Measurements from ENCODE around the gene PRAC1. TPM values are rescaled to one million over a fixed set of nuclear protein-coding genes. Genes with fewer than 3 reads are reported as not detected.

PRAC1 gene
- not detected for total RNA-seq

DNA sequence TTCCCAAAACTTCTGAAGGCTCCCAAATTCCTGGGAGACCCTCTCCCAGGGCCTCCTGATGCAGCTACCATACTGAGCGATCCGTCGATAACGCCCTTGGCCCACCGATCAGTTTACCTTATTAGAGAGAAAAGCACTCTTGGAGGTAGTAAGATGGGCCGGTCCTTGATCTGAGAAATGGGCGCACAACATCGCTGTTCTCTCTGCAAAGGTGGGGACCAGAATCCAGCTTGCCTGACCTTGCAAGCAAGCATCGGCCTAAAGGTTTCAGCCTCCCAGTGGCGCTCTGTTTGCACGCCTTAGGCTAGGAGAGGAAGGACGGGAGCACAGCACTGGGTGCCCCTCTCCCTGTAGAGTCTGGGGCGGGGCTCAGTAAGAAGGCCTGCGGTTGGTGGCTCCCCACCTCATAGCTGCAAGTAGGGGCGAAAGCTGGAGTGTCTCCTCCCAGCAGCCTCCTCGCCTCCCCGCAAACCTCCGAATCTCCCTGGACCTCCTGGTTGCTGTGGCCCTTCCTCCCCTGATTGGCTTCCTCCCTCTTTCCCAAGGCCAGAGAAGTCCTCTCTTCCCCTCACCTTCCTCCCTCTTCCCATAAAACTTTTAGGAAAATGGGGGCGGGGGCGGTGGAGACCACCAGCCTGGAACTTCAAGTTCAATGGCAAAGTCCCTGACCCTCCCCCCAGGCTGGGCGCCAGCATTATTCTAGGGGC, at the start of gene PRAC1:
Gene PRAC1, minus strand, starts transcription at position 318 of the 707 bp plus-strand sequence. Its CDS starts 126 bp downstream, at position 192.
- Mint-ChIP-seq H3K27ac (no peak within 1 kb of the TSS), H3K4me1 (ENCODE audit: low read depth in 2 of 2) (peaks cover 20 to 38% of the 10 kb centered on the region in 2 donors), H3K9me3 (no peaks in the 10 kb centered on the region), H3K27me3 (peaks cover 53 to 70% of the 10 kb centered on the region in 2 donors), H3K36me3 (no peaks in the 10 kb centered on the region), H3K4me3 (peak within 1 kb of the TSS; percentile 83)
- DNase-seq (ENCODE audit: low spot score) (no peak), ATAC-seq (no peak)

DNA sequence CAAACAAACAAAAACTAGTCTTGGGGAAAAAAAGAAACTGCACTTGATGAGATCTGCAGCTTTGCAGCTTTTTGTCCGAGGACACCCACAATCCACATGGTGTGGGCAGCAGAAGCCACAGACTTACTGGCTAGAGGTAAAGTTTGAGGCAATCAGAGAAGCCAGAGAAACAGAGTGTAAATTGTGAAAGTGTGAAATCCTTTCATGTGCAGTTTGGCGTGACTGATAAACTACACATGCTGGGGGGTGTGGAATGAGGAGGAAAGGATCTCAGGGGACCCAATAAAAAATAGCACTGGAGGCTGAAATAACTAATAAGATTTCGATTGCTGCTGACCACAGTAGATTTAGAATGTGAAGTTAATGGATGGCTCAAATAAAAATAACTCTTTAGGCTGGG, 48.6 kb upstream of the PRAC1 start:
- Mint-ChIP-seq H3K27ac (no peak overlapping the region), H3K27me3 (peaks cover 23% of the 10 kb centered on the region in 2 donors), H3K36me3 (no peaks in the 10 kb centered on the region), H3K4me3 (no peak overlapping the region), H3K4me1 (ENCODE audit: low read depth in 2 of 2) (peaks cover 0 to 4% of the 10 kb centered on the region in 2 donors), H3K9me3 (no peaks in the 10 kb centered on the region)
- DNase-seq (ENCODE audit: low spot score) (no peak), ATAC-seq (no peak)

DNA sequence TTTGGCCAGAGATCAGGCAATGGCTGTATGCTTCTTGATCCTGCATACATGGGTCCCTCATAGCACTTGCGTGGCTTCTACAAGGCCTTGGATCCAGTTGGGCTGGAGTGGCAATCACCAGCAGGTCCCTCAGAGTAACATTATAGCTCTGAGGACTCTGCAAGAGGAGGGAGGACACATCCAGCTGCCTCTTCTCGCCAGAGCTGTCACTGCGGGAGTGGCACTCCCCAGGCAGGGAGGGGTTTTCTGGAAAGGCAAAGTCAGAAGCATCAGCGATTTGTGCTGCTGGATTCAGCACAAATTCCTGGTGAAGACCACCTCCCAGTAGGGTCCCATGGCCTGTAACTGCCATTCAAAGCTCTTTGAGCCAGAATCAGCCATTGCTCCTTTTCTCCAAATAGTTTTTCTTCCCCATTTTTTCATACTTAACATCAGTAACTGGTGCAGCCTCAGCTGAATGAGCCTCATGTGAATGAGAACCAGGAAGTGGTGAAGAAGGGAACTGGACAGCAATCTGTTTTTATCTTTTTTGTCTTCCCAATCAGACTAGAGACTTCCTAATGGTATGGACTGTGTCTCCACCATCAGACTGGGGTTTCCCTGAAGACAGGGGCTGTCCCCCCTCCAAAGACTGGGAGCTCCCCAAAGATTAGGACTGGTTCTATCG, 46.8 kb upstream of the PRAC1 start:
- no peak for DNase-seq (ENCODE audit: low spot score)
- Mint-ChIP-seq H3K27ac (no peak overlapping the region), H3K27me3 (peaks cover 18 to 30% of the 10 kb centered on the region in 2 donors), H3K9me3 (no peaks in the 10 kb centered on the region), H3K4me3 (no peak overlapping the region), H3K36me3 (no peaks in the 10 kb centered on the region), H3K4me1 (ENCODE audit: low read depth in 2 of 2) (peaks cover 0 to 4% of the 10 kb centered on the region in 2 donors)
- ATAC-seq = no peak

DNA sequence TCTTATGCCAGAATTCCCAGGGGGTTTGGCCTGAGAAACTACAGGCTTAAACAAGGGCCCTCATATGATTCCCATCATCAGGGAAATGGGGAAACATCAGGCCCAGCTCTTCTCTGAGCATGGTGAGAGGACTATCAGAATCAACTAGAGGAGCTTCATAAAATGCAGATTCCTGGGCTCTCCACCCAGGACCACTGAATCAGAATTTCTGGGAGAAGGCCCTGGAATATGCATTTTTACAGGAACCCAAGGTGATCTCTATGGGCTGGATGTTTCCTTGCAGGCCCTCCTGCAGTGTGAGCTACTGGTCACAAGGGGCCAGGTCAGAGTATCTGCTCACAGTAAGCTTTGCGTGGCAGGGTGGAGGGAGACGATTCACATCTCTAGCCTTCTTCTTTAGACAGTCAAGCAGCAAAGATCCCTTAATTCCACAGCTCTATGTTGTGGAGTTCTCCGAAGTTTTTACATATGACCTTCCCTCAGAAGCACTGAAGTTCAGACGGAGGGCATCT, 45.0 kb upstream of the PRAC1 start:
- Mint-ChIP-seq H3K4me3 (no peak overlapping the region), H3K4me1 (ENCODE audit: low read depth in 2 of 2) (peaks cover 0 to 4% of the 10 kb centered on the region in 2 donors), H3K27ac (no peak overlapping the region), H3K27me3 (peaks cover 26 to 40% of the 10 kb centered on the region in 2 donors), H3K36me3 (no peaks in the 10 kb centered on the region), H3K9me3 (no peaks in the 10 kb centered on the region)
- ATAC-seq (no peak), DNase-seq (ENCODE audit: low spot score) (no peak)

DNA sequence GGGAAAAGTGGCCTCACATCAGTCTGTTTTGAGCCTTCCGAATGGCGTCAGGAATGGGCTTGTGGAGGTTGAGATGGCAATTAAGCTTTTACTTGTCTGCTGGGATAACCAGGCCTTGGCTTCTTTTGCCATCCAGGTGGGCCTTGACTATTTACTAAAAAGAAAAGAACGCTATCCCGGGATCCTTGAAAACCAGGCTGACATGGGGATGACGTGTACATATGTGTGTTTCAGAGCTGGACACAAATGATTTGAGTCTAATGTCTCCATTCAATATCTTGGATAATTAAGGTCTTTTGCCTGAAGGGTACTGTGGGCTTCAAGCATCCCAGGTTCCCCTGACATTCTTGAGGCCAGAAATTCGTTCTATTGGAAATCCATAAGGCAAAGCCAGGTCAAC, 38.8 kb upstream of the PRAC1 start:
- Mint-ChIP-seq H3K27ac (no peak overlapping the region), H3K9me3 (no peaks in the 10 kb centered on the region), H3K4me3 (no peak overlapping the region), H3K4me1 (ENCODE audit: low read depth in 2 of 2) (no peaks in the 10 kb centered on the region), H3K36me3 (no peaks in the 10 kb centered on the region), H3K27me3 (peaks cover 46 to 63% of the 10 kb centered on the region in 2 donors)
- no peak for ATAC-seq
- DNase-seq (ENCODE audit: low spot score) = no peak

DNA sequence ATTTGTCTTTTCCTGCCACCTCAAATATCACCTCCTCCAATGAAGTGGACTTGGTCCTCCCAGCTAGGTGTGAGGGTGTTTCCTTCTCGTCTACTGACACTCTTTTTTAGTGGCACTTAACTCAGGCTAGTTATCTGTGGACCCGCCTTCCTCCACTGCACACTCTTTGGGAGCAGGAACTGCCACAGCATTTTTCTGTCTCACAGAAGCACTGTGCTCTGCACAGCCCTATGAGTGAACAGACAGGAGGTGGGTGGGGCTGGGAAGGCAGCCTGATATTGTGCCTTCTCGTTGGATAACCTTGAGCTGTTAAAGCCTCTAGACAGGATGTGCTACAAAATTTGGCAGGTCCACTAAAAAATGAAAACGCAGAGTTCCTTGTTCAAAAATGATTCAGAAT, 38.1 kb upstream of the PRAC1 start:
- H3K27ac Mint-ChIP-seq = no peak overlapping the region
- no peaks in the 10 kb centered on the region for H3K36me3 Mint-ChIP-seq
- DNase-seq (ENCODE audit: low spot score) (no peak), ATAC-seq (no peak)
- peaks cover 52 to 67% of the 10 kb centered on the region in 2 donors for H3K27me3 Mint-ChIP-seq
- H3K9me3 Mint-ChIP-seq = no peaks in the 10 kb centered on the region
- H3K4me3 Mint-ChIP-seq = no peak overlapping the region
- H3K4me1 Mint-ChIP-seq (ENCODE audit: low read depth in 2 of 2) = no peaks in the 10 kb centered on the region

DNA sequence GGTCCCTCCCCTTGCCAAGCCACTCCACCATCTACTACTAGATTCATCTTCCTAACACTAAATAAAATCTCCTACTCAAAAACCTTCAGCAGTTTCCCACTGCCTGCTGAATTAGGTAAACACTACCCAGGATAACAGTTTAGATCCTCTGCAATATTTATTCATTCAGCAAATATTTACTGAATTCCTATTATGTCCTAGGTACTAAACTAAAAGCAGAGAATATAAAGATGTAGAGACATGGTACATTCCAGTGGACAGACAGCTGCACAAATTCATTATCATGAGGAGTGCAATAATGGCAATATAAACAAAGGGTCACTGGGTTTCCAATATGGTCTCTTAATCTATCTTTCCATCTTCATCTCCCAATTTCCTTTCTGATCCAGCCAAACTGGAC, 37.0 kb upstream of the PRAC1 start:
- H3K27ac Mint-ChIP-seq = no peak overlapping the region
- no peaks in the 10 kb centered on the region for H3K36me3 Mint-ChIP-seq
- peaks cover 0 to 2% of the 10 kb centered on the region in 2 donors for H3K4me1 Mint-ChIP-seq (ENCODE audit: low read depth in 2 of 2)
- H3K27me3 Mint-ChIP-seq = peaks cover 54 to 66% of the 10 kb centered on the region in 2 donors
- H3K9me3 Mint-ChIP-seq = no peaks in the 10 kb centered on the region
- ATAC-seq = no peak
- no peak for DNase-seq (ENCODE audit: low spot score)
- no peak overlapping the region for H3K4me3 Mint-ChIP-seq

DNA sequence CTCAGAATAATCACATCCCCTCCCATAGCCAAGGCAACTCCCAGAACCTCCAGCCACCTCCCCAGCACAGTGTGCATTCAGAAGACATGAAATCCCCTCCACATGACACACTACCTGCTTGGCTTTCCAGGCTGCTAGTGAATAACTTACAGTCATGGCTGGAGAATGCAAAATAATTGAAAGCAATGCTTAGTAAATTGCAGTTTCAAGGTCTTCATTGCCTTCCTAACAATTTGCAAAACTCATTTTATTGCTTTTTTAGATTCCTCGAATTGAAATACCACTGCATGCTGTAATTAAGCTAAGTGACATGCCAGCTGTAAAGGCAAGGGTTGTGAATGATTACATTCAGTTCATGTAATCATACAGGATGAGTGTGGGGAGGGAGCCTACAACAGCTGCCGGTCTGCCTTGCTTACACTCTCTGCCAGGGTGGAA, 35.2 kb upstream of the PRAC1 start:
- Mint-ChIP-seq H3K27ac (no peak overlapping the region), H3K36me3 (no peaks in the 10 kb centered on the region), H3K4me3 (no peak overlapping the region), H3K4me1 (ENCODE audit: low read depth in 2 of 2) (peaks cover 0 to 2% of the 10 kb centered on the region in 2 donors), H3K9me3 (no peaks in the 10 kb centered on the region), H3K27me3 (peaks cover 58 to 66% of the 10 kb centered on the region in 2 donors)
- ATAC-seq = no peak
- no peak for DNase-seq (ENCODE audit: low spot score)

DNA sequence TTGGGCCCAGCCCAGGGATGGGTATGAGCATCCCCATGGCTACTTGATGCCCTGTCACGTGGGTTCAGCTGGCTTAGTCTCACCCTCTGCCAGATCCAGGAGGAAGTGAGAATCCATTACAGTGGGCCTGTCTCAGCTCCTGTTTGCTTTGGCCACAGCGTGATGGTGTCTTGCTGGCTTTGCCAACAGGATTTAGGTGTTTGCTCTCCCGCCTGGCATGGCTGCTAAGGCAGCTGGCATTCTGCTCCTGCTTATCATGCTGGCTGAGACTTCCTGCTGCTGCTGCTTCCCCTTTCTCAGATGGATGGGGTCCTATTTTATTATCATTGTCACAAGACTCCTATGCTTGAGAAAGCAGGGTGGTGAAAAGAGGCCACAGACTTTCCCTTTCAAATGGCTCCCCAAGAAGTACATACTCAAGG, 34.5 kb upstream of the PRAC1 start:
- no peak for DNase-seq (ENCODE audit: low spot score)
- Mint-ChIP-seq H3K4me3 (no peak overlapping the region), H3K9me3 (no peaks in the 10 kb centered on the region), H3K36me3 (no peaks in the 10 kb centered on the region), H3K27me3 (peaks cover 57 to 66% of the 10 kb centered on the region in 2 donors), H3K27ac (no peak overlapping the region), H3K4me1 (ENCODE audit: low read depth in 2 of 2) (peaks cover 0 to 2% of the 10 kb centered on the region in 2 donors)
- no peak for ATAC-seq

DNA sequence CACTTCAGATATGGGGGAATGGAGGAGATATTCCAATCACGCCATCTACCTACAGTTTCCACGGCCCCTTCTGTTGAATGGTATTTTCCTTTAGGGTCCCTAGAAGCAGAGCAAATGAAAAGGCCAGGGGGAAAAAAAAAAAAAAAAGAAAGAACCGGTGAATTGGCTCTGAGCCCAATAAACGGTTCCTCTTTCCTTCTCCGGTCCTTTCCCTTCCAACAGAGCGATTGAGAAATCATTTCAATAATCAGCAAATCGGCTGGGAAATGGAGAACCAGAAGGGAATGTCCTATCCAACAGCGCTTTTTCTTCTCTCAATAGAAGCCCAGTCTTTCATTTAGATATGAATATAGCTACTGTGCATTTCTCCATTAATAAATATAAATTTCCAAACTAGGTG, 33.0 kb upstream of the PRAC1 start:
- no peaks in the 10 kb centered on the region for H3K36me3 Mint-ChIP-seq
- ATAC-seq (no peak), DNase-seq (ENCODE audit: low spot score) (no peak)
- no peak overlapping the region for H3K4me3 Mint-ChIP-seq
- peaks cover 0 to 2% of the 10 kb centered on the region in 2 donors for H3K4me1 Mint-ChIP-seq (ENCODE audit: low read depth in 2 of 2)
- H3K27me3 Mint-ChIP-seq = peaks cover 58 to 68% of the 10 kb centered on the region in 2 donors
- H3K27ac Mint-ChIP-seq = no peak overlapping the region
- no peaks in the 10 kb centered on the region for H3K9me3 Mint-ChIP-seq

DNA sequence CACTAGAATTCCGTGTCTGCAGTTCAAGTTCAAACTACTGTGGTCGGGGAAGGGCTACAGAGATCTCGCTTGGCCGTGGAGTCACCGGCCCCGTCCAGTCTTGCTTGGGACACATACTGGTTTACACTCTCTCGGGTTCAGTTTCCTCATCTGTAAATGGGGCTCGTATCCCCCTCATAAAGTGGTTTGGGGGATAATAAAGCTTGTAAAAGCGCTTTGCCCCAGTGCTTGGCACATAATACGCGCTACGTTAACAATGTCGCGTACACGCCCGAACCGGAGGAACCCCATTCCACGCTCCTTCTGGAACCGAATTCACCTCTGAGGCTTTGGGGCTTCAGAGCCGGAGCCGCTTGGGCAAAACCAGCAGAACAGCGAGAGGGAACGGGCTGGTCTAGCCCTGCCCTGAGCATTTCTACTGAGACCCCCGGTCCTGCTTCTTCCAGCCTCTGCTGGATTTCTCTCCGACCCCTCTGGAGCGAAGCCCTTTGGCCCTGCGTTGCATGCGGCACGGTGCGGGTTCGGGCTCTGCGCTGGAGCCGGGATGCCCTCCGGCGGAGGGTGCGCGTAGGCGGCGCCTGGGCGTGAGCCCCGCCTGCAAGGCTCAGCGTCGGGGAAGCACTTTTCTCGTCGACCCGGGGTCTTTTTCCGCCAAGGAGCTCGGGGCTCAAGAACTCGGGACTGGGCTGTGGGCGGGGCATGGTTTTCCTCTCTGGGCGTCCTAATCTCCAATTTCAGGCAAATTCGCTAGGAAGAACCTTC, 32.4 kb upstream of the PRAC1 start:
- DNase-seq (ENCODE audit: low spot score) = no peak
- H3K4me1 Mint-ChIP-seq (ENCODE audit: low read depth in 2 of 2) = peaks cover 0 to 2% of the 10 kb centered on the region in 2 donors
- no peak for ATAC-seq
- no peak overlapping the region for H3K4me3 Mint-ChIP-seq
- H3K27ac Mint-ChIP-seq = no peak overlapping the region
- no peaks in the 10 kb centered on the region for H3K9me3 Mint-ChIP-seq
- H3K27me3 Mint-ChIP-seq = peaks cover 57 to 67% of the 10 kb centered on the region in 2 donors
- H3K36me3 Mint-ChIP-seq = no peaks in the 10 kb centered on the region

DNA sequence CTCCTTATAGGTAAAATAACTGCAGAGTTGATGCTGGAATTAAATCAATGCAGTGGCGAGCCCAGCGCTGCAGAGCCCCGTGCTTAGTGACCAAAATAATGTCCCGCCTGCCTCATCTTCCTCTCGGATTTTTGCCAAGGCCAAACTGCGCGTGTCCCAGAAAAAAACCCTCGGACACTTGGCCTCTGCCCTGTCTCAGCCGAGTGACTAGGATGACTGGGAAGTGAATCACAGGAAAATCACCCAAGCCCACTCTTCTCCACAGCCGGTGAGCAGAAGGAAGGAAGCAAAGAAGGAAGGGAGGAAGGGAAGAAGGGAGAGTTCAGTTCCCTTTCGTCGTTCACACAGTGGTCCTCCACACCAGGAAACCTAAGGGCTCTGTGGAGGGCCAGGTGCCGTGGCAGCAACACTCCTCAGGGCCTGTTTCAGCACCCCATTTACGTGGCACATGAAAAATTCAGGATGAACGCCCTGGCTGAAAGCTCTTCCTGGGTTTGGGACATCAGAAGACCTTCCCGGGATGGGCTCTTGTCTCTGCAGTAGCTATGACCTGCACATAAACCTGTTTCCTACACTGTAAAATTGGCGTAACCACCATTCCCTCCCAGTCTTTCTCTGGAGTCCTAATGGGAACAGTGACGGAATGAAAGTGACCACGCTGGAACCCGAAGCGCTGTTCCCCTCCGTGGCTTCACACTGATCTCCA, 31.6 kb upstream of the PRAC1 start:
- Mint-ChIP-seq H3K4me3 (no peak overlapping the region), H3K9me3 (no peaks in the 10 kb centered on the region), H3K27me3 (peaks cover 55 to 68% of the 10 kb centered on the region in 2 donors), H3K36me3 (no peaks in the 10 kb centered on the region), H3K4me1 (ENCODE audit: low read depth in 2 of 2) (peaks cover 0 to 7% of the 10 kb centered on the region in 2 donors), H3K27ac (no peak overlapping the region)
- DNase-seq (ENCODE audit: low spot score) (no peak), ATAC-seq (no peak)

Measured in natural killer cell treated with Interleukin-12 subunit alpha and Interleukin-12 subunit beta and Interleukin-15 and Interleukin-18, amount 100 ng/mL, for 72 hours (primary cell).